Trophoblast cell (in vitro differentiated cells and primary cell): Measurements from ENCODE around the gene PEPD.

ENCODE experiments used
- DNase-seq, 2 donors: peaks; one replicate each; pipeline ENCODE4 v3.0.0-alpha.2; 2016
- H2AFZ ChIP-seq: 2 replicates; pipeline ENCODE4 v1.6.1; 2013; ENCODE audit warnings: low read length, moderate library complexity, mild to moderate bottlenecking; ENCODE audit not compliant: insufficient read depth, poor library complexity
- H2AK5ac ChIP-seq: 2 replicates; pipeline ENCODE4 v1.6.1; 2013; ENCODE audit warnings: mild to moderate bottlenecking, low read length
- H2BK120ac ChIP-seq: 2 replicates; pipeline ENCODE4 v1.6.1; 2013; ENCODE audit warnings: low read length, mild to moderate bottlenecking, moderate library complexity; ENCODE audit not compliant: insufficient read depth, poor library complexity
- H2BK12ac ChIP-seq: 2 replicates; pipeline ENCODE4 v1.6.1; 2013; ENCODE audit warnings: mild to moderate bottlenecking, low read length, moderate library complexity
- H2BK5ac ChIP-seq: 2 replicates; pipeline ENCODE4 v1.6.1; 2013; ENCODE audit warnings: low read length, low read depth, moderate library complexity, mild to moderate bottlenecking; ENCODE audit not compliant: poor library complexity
- H3K14ac ChIP-seq: 2 replicates; pipeline ENCODE4 v1.6.1; 2013; ENCODE audit warnings: mild to moderate bottlenecking, low read length
- H3K18ac ChIP-seq: 2 replicates; pipeline ENCODE4 v1.6.1; 2013; ENCODE audit warnings: mild to moderate bottlenecking, low read length
- H3K23ac ChIP-seq: 2 replicates; pipeline ENCODE4 v1.6.1; 2013; ENCODE audit warnings: low read length
- H3K27ac ChIP-seq: 2 replicates; pipeline ENCODE4 v1.5.1; 2013; ENCODE audit warnings: low read depth, mild to moderate bottlenecking, inconsistent platforms, low read length, moderate library complexity
- H3K27me3 ChIP-seq: 2 replicates; pipeline ENCODE4 v1.6.1; 2013; ENCODE audit warnings: inconsistent platforms, mild to moderate bottlenecking, low read length, moderate library complexity; ENCODE audit not compliant: insufficient read depth
- H3K36me3 ChIP-seq, 2 experiments: 1 replicate in 1 of 2; 2 replicates in 1 of 2; pipeline ENCODE4 v1.6.1; 2013; ENCODE audit warnings: low read length in 2 of 2, mild to moderate bottlenecking in 2 of 2, moderate library complexity in 1 of 2; ENCODE audit not compliant: insufficient read depth in 2 of 2, control insufficient read depth in 1 of 2
- H3K4ac ChIP-seq: 2 replicates; pipeline ENCODE4 v1.6.1; 2013; ENCODE audit warnings: low read depth, mild to moderate bottlenecking, low read length, moderate library complexity
- H3K4me1 ChIP-seq, 2 experiments: 1 replicate in 1 of 2; 2 replicates in 1 of 2; pipeline ENCODE4 v1.6.1; 2013; ENCODE audit warnings: low read length in 2 of 2, mild to moderate bottlenecking in 2 of 2, moderate library complexity in 1 of 2; ENCODE audit not compliant: insufficient read depth in 2 of 2, control insufficient read depth in 1 of 2
- H3K4me2 ChIP-seq: 2 replicates; pipeline ENCODE4 v1.6.1; 2013; ENCODE audit warnings: inconsistent platforms, mild to moderate bottlenecking, low read length, moderate library complexity
- H3K4me3 ChIP-seq: 2 replicates; pipeline ENCODE4 v1.5.1; 2013; ENCODE audit warnings: mild to moderate bottlenecking, low read depth, low read length, inconsistent platforms
- H3K79me1 ChIP-seq: one replicate; pipeline ENCODE4 v1.6.1; 2013; ENCODE audit warnings: low read length
- H3K79me2 ChIP-seq: 2 replicates; pipeline ENCODE4 v1.6.1; 2013; ENCODE audit warnings: low read length, mild to moderate bottlenecking; ENCODE audit not compliant: control insufficient read depth, insufficient read depth, poor library complexity
- H3K9ac ChIP-seq: 2 replicates; pipeline ENCODE4 v1.6.1; 2013; ENCODE audit warnings: mild to moderate bottlenecking, low read length
- H3K9me3 ChIP-seq: 2 replicates; pipeline ENCODE4 v1.6.1; 2013; ENCODE audit warnings: low read depth, mild to moderate bottlenecking, control low read depth, inconsistent platforms, low read length; ENCODE audit not compliant: insufficient read depth
- H4K12ac ChIP-seq: 2 replicates; pipeline ENCODE4 v1.6.1; 2013; ENCODE audit warnings: low read depth, mild to moderate bottlenecking, low read length, moderate library complexity
- H4K8ac ChIP-seq: 2 replicates; pipeline ENCODE4 v1.6.1; 2013; ENCODE audit warnings: low read depth, mild to moderate bottlenecking, low read length, moderate library complexity
- H4K91ac ChIP-seq: one replicate; pipeline ENCODE4 v1.6.1; 2013; ENCODE audit warnings: low read depth, mild to moderate bottlenecking, low read length, moderate library complexity
- WGBS: extraction: QIAGEN DNeasy Blood & Tissue Kit; methylation state at CpG from one replicate; pipeline ENCODE4 v1.1.7; 2013; ENCODE audit warnings: missing lambda C conversion rate; ENCODE audit not compliant: insufficient read length, insufficient coverage; ENCODE audit errors: extremely low coverage; 5-methylcytosine and 5-hydroxymethylcytosine counted together

PEPD gene

GRCh38 chr19:33553530-33554310, 32.1 kb upstream of the PEPD start:
- H3K4me2 ChIP-seq = no peak overlapping the region
- H2AK5ac ChIP-seq = no peak overlapping the region
- H2BK5ac ChIP-seq = no peak overlapping the region
- no CpG with 5 or more reads among the region's 17 CpGs for WGBS
- peaks cover 3 to 5% of the 10 kb centered on the region in 2 experiments for H3K4me1 ChIP-seq
- no peaks in the 10 kb centered on the region for H3K27me3 ChIP-seq
- H3K18ac ChIP-seq = no peak overlapping the region
- H4K12ac ChIP-seq = no peak overlapping the region
- H3K14ac ChIP-seq = no peak overlapping the region
- no peak for DNase-seq
- H3K23ac ChIP-seq = no peak overlapping the region
- no peak overlapping the region for H3K4me3 ChIP-seq
- H4K8ac ChIP-seq = no peak overlapping the region
- no peaks in the 10 kb centered on the region for H3K36me3 ChIP-seq
- no peak overlapping the region for H3K9ac ChIP-seq
- no peak overlapping the region for H3K4ac ChIP-seq
- peaks cover 4% of the 10 kb centered on the region for H3K9me3 ChIP-seq
- H3K79me2 ChIP-seq = no peaks in the 10 kb centered on the region
- H3K79me1 ChIP-seq = no peaks in the 10 kb centered on the region
- H2BK12ac ChIP-seq = no peak overlapping the region
- H2AFZ ChIP-seq = no peak overlapping the region
- no peak overlapping the region for H4K91ac ChIP-seq
- H2BK120ac ChIP-seq = no peak overlapping the region
- no peak overlapping the region for H3K27ac ChIP-seq

GRCh38 chr19:33552928-33553279, 31.3 kb upstream of the PEPD start:
- WGBS = no CpG with 5 or more reads among the region's 4 CpGs
- no peak overlapping the region for H4K91ac ChIP-seq
- DNase-seq = no peak
- peaks cover 4% of the 10 kb centered on the region for H3K9me3 ChIP-seq
- no peaks in the 10 kb centered on the region for H3K79me2 ChIP-seq
- no peak overlapping the region for H3K23ac ChIP-seq
- no peaks in the 10 kb centered on the region for H3K79me1 ChIP-seq
- no peaks in the 10 kb centered on the region for H3K36me3 ChIP-seq
- H3K14ac ChIP-seq = no peak overlapping the region
- no peak overlapping the region for H3K9ac ChIP-seq
- H3K27me3 ChIP-seq = no peaks in the 10 kb centered on the region
- H4K12ac ChIP-seq = no peak overlapping the region
- no peak overlapping the region for H3K18ac ChIP-seq
- H4K8ac ChIP-seq = no peak overlapping the region
- no peak overlapping the region for H2AFZ ChIP-seq
- no peak overlapping the region for H3K4ac ChIP-seq
- H2BK5ac ChIP-seq = no peak overlapping the region
- no peak overlapping the region for H2AK5ac ChIP-seq
- H3K4me2 ChIP-seq = no peak overlapping the region
- H3K4me1 ChIP-seq = peaks cover 3 to 5% of the 10 kb centered on the region in 2 experiments
- H2BK12ac ChIP-seq = no peak overlapping the region
- no peak overlapping the region for H3K4me3 ChIP-seq
- H3K27ac ChIP-seq = no peak overlapping the region
- no peak overlapping the region for H2BK120ac ChIP-seq

GRCh38 chr19:33552191-33552927, 30.8 kb upstream of the PEPD start:
- no peak overlapping the region for H2BK5ac ChIP-seq
- no peak overlapping the region for H3K4ac ChIP-seq
- no peak overlapping the region for H4K12ac ChIP-seq
- no CpG with 5 or more reads among the region's 18 CpGs for WGBS
- no peaks in the 10 kb centered on the region for H3K79me2 ChIP-seq
- no peak overlapping the region for H3K4me3 ChIP-seq
- no peak overlapping the region for H2AK5ac ChIP-seq
- no peak overlapping the region for H4K8ac ChIP-seq
- H3K9ac ChIP-seq = no peak overlapping the region
- H3K79me1 ChIP-seq = no peaks in the 10 kb centered on the region
- H3K36me3 ChIP-seq = no peaks in the 10 kb centered on the region
- DNase-seq = no peak
- H3K27ac ChIP-seq = no peak overlapping the region
- H2AFZ ChIP-seq = no peak overlapping the region
- H3K9me3 ChIP-seq = peaks cover 4% of the 10 kb centered on the region
- no peak overlapping the region for H3K14ac ChIP-seq
- H3K18ac ChIP-seq = no peak overlapping the region
- no peak overlapping the region for H4K91ac ChIP-seq
- no peak overlapping the region for H3K4me2 ChIP-seq
- no peak overlapping the region for H2BK120ac ChIP-seq
- H2BK12ac ChIP-seq = no peak overlapping the region
- no peak overlapping the region for H3K23ac ChIP-seq
- H3K27me3 ChIP-seq = no peaks in the 10 kb centered on the region
- peaks cover 3 to 5% of the 10 kb centered on the region in 2 experiments for H3K4me1 ChIP-seq

- Histone ChIP-seq H2BK5ac (no peak overlapping the region), H3K14ac (no peak overlapping the region), H3K4me2 (no peak overlapping the region), H3K27ac (no peak overlapping the region), H3K79me2 (no peaks in the 10 kb centered on the region), H3K79me1 (no peaks in the 10 kb centered on the region), H3K4me1 (peaks cover 3 to 5% of the 10 kb centered on the region in 2 experiments), H2BK120ac (no peak overlapping the region), H2BK12ac (no peak overlapping the region), H3K4me3 (no peak overlapping the region), H3K36me3 (no peaks in the 10 kb centered on the region), H4K12ac (no peak overlapping the region), H2AFZ (no peak overlapping the region), H3K4ac (no peak overlapping the region), H3K9ac (no peak overlapping the region), H2AK5ac (no peak overlapping the region), H4K8ac (no peak overlapping the region), H3K23ac (no peak overlapping the region), H3K27me3 (no peaks in the 10 kb centered on the region), H3K18ac (no peak overlapping the region), H3K9me3 (peaks cover 4% of the 10 kb centered on the region), H4K91ac (no peak overlapping the region)
- no CpG with 5 or more reads among the region's 6 CpGs for WGBS
- DNase-seq = no peak
These were observed 30.1 kb upstream of the PEPD start for GRCh38 chr19:33551676-33552075.
